ENCODE results near the gene SLC49A3. TPM values are rescaled to one million over a fixed set of nuclear protein-coding genes. Genes with fewer than 3 reads are reported as not detected.

SLC49A3 gene
- total and polyA plus RNA-seq, 2 of the 13 experiments (the other 11 are each of a cell fraction or from before 2014, with no cell fraction given), result 0.07 to 0.17 TPM

GRCh38 chr4:632196-632790 is 56.7 kb downstream of the SLC49A3 start (continued):
- no peak for TF ChIP-seq ZNF546 (CRISPR knock-in tag; conservative IDR thresholded peaks at IDR 0.05)
- no peak for TF ChIP-seq SP4 (CRISPR knock-in tag; IDR thresholded peaks at IDR 0.05)
- TF ChIP-seq TSC22D2 (CRISPR knock-in tag; IDR thresholded peaks at IDR 0.05; ENCODE audit: borderline replicate concordance), result no peak
- no peak for TF ChIP-seq TERF1 (CRISPR knock-in tag; IDR thresholded peaks at IDR 0.05)
- TF ChIP-seq ZBTB4 (CRISPR knock-in tag; IDR thresholded peaks at IDR 0.05; ENCODE audit: borderline replicate concordance), result no peak
- TF ChIP-seq SIX1 (CRISPR knock-in tag; IDR thresholded peaks at IDR 0.05; ENCODE audit: borderline replicate concordance), result no peak
- TF ChIP-seq ZNF574 (CRISPR knock-in tag; IDR thresholded peaks at IDR 0.05), result no peak
- no peak for TF ChIP-seq SMAD9 (CRISPR knock-in tag; IDR thresholded peaks at IDR 0.05)
- no peak for TF ChIP-seq ZNF441 (CRISPR knock-in tag; IDR thresholded peaks at IDR 0.05; ENCODE audit: borderline replicate concordance)

Other genes starting within 250 kb of the SLC49A3 start
- gene ZNF721, start 190.0 kb downstream of the SLC49A3 start, total RNA-seq (2016; rRNA removed; fragmentation: Illumina TruSeq; extraction: Trizol), result 22.1 and 30.8 TPM in 2 replicates
- gene ZNF721, start 190.0 kb downstream of the SLC49A3 start, polyA plus RNA-seq (2011; rRNA removed), result 7.3 and 8.5 TPM in 2 replicates
- 15.2 and 34.4 TPM in 2 replicates for gene PIGG, start 189.9 kb downstream of the SLC49A3 start, total RNA-seq (2016; rRNA removed; fragmentation: Illumina TruSeq; extraction: Trizol)
- gene PIGG, start 189.9 kb downstream of the SLC49A3 start, polyA plus RNA-seq (2011; rRNA removed), result 48.9 and 49.7 TPM in 2 replicates
- not detected in 2 replicates for gene TMEM271, start 112.9 kb downstream of the SLC49A3 start, total RNA-seq (2016; rRNA removed; fragmentation: Illumina TruSeq; extraction: Trizol)
- not detected in 2 replicates for gene TMEM271, start 112.9 kb downstream of the SLC49A3 start, polyA plus RNA-seq (2011; rRNA removed)
- 0.38 TPM in 1 of 2 replicates, not detected in the other for gene PDE6B, start 63.6 kb downstream of the SLC49A3 start, total RNA-seq (2016; rRNA removed; fragmentation: Illumina TruSeq; extraction: Trizol)
- gene PDE6B, start 63.6 kb downstream of the SLC49A3 start, polyA plus RNA-seq (2011; rRNA removed), result 0.38 and 0.40 TPM in 2 replicates
- 753 and 1,048 TPM in 2 replicates for gene ATP5ME, start 14.9 kb downstream of the SLC49A3 start, total RNA-seq (2016; rRNA removed; fragmentation: Illumina TruSeq; extraction: Trizol)
- 301 and 305 TPM in 2 replicates for gene ATP5ME, start 14.9 kb downstream of the SLC49A3 start, polyA plus RNA-seq (2011; rRNA removed)
- 11.0 and 16.0 TPM in 2 replicates for gene MYL5, start 14.6 kb downstream of the SLC49A3 start, total RNA-seq (2016; rRNA removed; fragmentation: Illumina TruSeq; extraction: Trizol)
- gene MYL5, start 14.6 kb downstream of the SLC49A3 start, polyA plus RNA-seq (2011; rRNA removed), result 6.5 and 11.5 TPM in 2 replicates
- 24.2 and 28.6 TPM in 2 replicates for gene PCGF3, start 16.7 kb upstream of the SLC49A3 start, total RNA-seq (2016; rRNA removed; fragmentation: Illumina TruSeq; extraction: Trizol)
- 66.2 and 80.8 TPM in 2 replicates for gene PCGF3, start 16.7 kb upstream of the SLC49A3 start, polyA plus RNA-seq (2011; rRNA removed)
- 0.18 and 0.36 TPM in 2 replicates for gene CPLX1, start 137.0 kb upstream of the SLC49A3 start, total RNA-seq (2016; rRNA removed; fragmentation: Illumina TruSeq; extraction: Trizol)
- 0.18 and 0.57 TPM in 2 replicates for gene CPLX1, start 137.0 kb upstream of the SLC49A3 start, polyA plus RNA-seq (2011; rRNA removed)
- 28.0 and 44.3 TPM in 2 replicates for gene GAK, start 243.2 kb upstream of the SLC49A3 start, total RNA-seq (2016; rRNA removed; fragmentation: Illumina TruSeq; extraction: Trizol)
- gene GAK, start 243.2 kb upstream of the SLC49A3 start, polyA plus RNA-seq (2011; rRNA removed), result 17.5 and 22.2 TPM in 2 replicates
- 1.6 and 5.1 TPM in 2 replicates for gene TMEM175, start 243.3 kb upstream of the SLC49A3 start, total RNA-seq (2016; rRNA removed; fragmentation: Illumina TruSeq; extraction: Trizol)
- gene TMEM175, start 243.3 kb upstream of the SLC49A3 start, polyA plus RNA-seq (2011; rRNA removed), result 9.9 and 20.1 TPM in 2 replicates